ENCODE data around the gene MDM4. TPM values are rescaled to one million over a fixed set of nuclear protein-coding genes. Genes with fewer than 3 reads are reported as not detected.

The MDM4 gene
- total RNA-seq, 1 donor from 2014 or later: 90.1 TPM

- H3K4me3 ChIP-seq: no peak overlapping the region
- no peak overlapping the region for H3K27ac ChIP-seq
- no peak for TF ChIP-seq POLR2AphosphoS5 (IDR thresholded peaks at IDR 0.05; ENCODE audit: insufficient read depth in 1 of 2, low read depth in 1 of 2)
- TF ChIP-seq POLR2A (IDR thresholded peaks at IDR 0.05): no peak
- TF ChIP-seq CTCF (IDR thresholded peaks at IDR 0.05): no peak
- H3K9me3 ChIP-seq: no peaks in the 10 kb centered on the region
- H3K27me3 ChIP-seq: no peaks in the 10 kb centered on the region
- no peaks in the 10 kb centered on the region for H3K36me3 ChIP-seq
- no peak for DNase-seq (ENCODE audit: extremely low spot score in 2 of 2)
- intact Hi-C loops (cut with DNase I): loop anchor here (5.0 kb wide), 1 partner anchor 72 kb away; no protein-coding TSS in a partner anchor
- H3K4me1 ChIP-seq: no peaks in the 10 kb centered on the region
Observed at GRCh38 chr1:204503913-204504519, 12.2 kb upstream of the MDM4 start.

GRCh38 chr1:204505674-204506200, 10.5 kb upstream of the MDM4 start:
- TF ChIP-seq POLR2A (IDR thresholded peaks at IDR 0.05): no peak
- TF ChIP-seq CTCF (IDR thresholded peaks at IDR 0.05): no peak
- TF ChIP-seq POLR2AphosphoS5 (IDR thresholded peaks at IDR 0.05; ENCODE audit: insufficient read depth in 1 of 2, low read depth in 1 of 2): no peak
- H3K27ac ChIP-seq: peak overlapping the region; percentile 83
- DNase-seq (ENCODE audit: extremely low spot score in 2 of 2): no peak
- no peaks in the 10 kb centered on the region for H3K4me1 ChIP-seq
- H3K27me3 ChIP-seq: no peaks in the 10 kb centered on the region
- intact Hi-C loops (cut with DNase I): no loop called here
- no peaks in the 10 kb centered on the region for H3K9me3 ChIP-seq
- peak overlapping the region; percentile 46 to 49 for H3K4me3 ChIP-seq
- H3K36me3 ChIP-seq: no peaks in the 10 kb centered on the region

- no peaks in the 10 kb centered on the region for H3K36me3 ChIP-seq
- DNase-seq (ENCODE audit: extremely low spot score in 2 of 2): no peak
- TF ChIP-seq POLR2AphosphoS5 (IDR thresholded peaks at IDR 0.05; ENCODE audit: insufficient read depth in 1 of 2, low read depth in 1 of 2) (peak; percentile 42 to 77), POLR2A (IDR thresholded peaks at IDR 0.05) (no peak), CTCF (IDR thresholded peaks at IDR 0.05) (no peak)
- intact Hi-C loops (cut with DNase I): no loop called here
- H3K27ac ChIP-seq: peak overlapping the region; percentile 83
- no peaks in the 10 kb centered on the region for H3K27me3 ChIP-seq
- H3K4me3 ChIP-seq: peak overlapping the region; percentile 46 to 49
- no peaks in the 10 kb centered on the region for H3K9me3 ChIP-seq
- H3K4me1 ChIP-seq: no peaks in the 10 kb centered on the region
Observed at GRCh38 chr1:204506201-204506968, 9.8 kb upstream of the MDM4 start.

GRCh38 chr1:204506969-204507316, 9.3 kb upstream of the MDM4 start:
- Histone ChIP-seq H3K27ac (peak overlapping the region; percentile 83), H3K27me3 (no peaks in the 10 kb centered on the region), H3K36me3 (no peaks in the 10 kb centered on the region), H3K4me1 (no peaks in the 10 kb centered on the region), H3K9me3 (no peaks in the 10 kb centered on the region), H3K4me3 (peak overlapping the region; percentile 46 to 49)
- peak in 1 of 2 donors; percentile 97 for DNase-seq (ENCODE audit: extremely low spot score in 2 of 2)
- TF ChIP-seq POLR2AphosphoS5 (IDR thresholded peaks at IDR 0.05; ENCODE audit: insufficient read depth in 1 of 2, low read depth in 1 of 2) (peak in 1 of 2 donors; percentile 93), CTCF (IDR thresholded peaks at IDR 0.05) (no peak), POLR2A (IDR thresholded peaks at IDR 0.05) (no peak)
- intact Hi-C loops (cut with DNase I): no loop called here

All from vagina (tissue), 2 donors.